Mammary epithelial cell (primary cell): ENCODE results near the gene ZNF853.

Source experiments
- EZH2 ChIP-seq: IDR thresholded peaks from 2 replicates; pipeline ENCODE4 v1.6.1; 2012; ENCODE audit warnings: low read length, inconsistent platforms, borderline replicate concordance
- TF ChIP-seq, protein P1 (sequence below), 2 donors: IDR thresholded peaks in 1 of 2; conservative IDR thresholded peaks in 1 of 2; 2 replicates each; pipeline ENCODE4 v1.5.1; 2011 to 2012; ENCODE audit warnings: inconsistent platforms in 2 of 2, low read length in 2 of 2, mild to moderate bottlenecking in 2 of 2, control low read depth in 1 of 2, low read depth in 1 of 2; ENCODE audit not compliant: insufficient read depth in 1 of 2; ENCODE audit errors: extremely low read depth in 1 of 2

DNA sequence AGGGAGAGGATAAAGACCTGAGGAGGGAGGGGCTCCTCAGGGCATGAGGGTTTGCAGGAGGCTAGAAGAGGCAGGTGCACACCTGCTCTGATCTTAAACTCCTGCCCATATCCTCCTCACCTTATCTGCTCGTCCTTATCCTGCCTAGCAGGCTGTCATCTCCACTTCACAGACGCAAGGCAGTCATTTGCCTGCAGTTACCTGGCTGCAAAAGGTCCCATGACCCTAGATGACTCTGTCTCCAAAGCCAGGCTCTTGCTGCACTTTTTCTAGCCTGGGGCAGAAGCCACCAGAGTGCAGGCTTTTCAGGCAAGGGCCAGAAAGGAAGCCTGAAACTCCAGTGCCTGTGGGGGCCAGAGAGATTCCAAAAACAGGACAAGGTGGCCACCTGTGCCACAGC, 1.7 kb upstream of the ZNF853 start:
- TF ChIP-seq EZH2 = no peak
- TF ChIP-seq, protein P1, sequence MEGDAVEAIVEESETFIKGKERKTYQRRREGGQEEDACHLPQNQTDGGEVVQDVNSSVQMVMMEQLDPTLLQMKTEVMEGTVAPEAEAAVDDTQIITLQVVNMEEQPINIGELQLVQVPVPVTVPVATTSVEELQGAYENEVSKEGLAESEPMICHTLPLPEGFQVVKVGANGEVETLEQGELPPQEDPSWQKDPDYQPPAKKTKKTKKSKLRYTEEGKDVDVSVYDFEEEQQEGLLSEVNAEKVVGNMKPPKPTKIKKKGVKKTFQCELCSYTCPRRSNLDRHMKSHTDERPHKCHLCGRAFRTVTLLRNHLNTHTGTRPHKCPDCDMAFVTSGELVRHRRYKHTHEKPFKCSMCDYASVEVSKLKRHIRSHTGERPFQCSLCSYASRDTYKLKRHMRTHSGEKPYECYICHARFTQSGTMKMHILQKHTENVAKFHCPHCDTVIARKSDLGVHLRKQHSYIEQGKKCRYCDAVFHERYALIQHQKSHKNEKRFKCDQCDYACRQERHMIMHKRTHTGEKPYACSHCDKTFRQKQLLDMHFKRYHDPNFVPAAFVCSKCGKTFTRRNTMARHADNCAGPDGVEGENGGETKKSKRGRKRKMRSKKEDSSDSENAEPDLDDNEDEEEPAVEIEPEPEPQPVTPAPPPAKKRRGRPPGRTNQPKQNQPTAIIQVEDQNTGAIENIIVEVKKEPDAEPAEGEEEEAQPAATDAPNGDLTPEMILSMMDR (conservative IDR thresholded peaks at IDR 0.05 in 1 of 2, IDR thresholded peaks at IDR 0.05 in 1 of 2; ENCODE audit: extremely low read depth in 1 of 2, insufficient read depth in 1 of 2, low read depth in 1 of 2, low read length in 2 of 2) = no peak
